ENCODE data around the gene ZNF611. TPM values are rescaled to one million over a fixed set of nuclear protein-coding genes. Genes with fewer than 3 reads are reported as not detected.
"Not testable (repeated sequence)": the region's sequence is repeated elsewhere in the genome, so short reads cannot be mapped to it uniquely, and the experiment has no call there.

ZNF611 gene
- total RNA-seq, 1 donor from 2014 or later = 5.4 TPM

- not testable (repeated sequence) for DNase-seq (ENCODE audit: low read depth in 2 of 2)
Observed at GRCh38 chr19:52681216-52681615, 53.6 kb downstream of the ZNF611 start.

- no peak for DNase-seq (ENCODE audit: low read depth in 2 of 2)
Observed at GRCh38 chr19:52679598-52679997, 55.2 kb downstream of the ZNF611 start.

- peak in 1 of 2 donors; percentile 3 for DNase-seq (ENCODE audit: low read depth in 2 of 2)
Observed at GRCh38 chr19:52675239-52675638, 59.6 kb downstream of the ZNF611 start.

GRCh38 chr19:52673014-52673413 is 61.8 kb downstream of the ZNF611 start:
- no peak for DNase-seq (ENCODE audit: low read depth in 2 of 2)

- no peak for DNase-seq (ENCODE audit: low read depth in 2 of 2)
Observed at GRCh38 chr19:52670046-52670445, 64.8 kb downstream of the ZNF611 start.

GRCh38 chr19:52669586-52669985 is 65.3 kb downstream of the ZNF611 start:
- DNase-seq (ENCODE audit: low read depth in 2 of 2) = no peak

GRCh38 chr19:52667972-52668371 is 66.9 kb downstream of the ZNF611 start:
- DNase-seq (ENCODE audit: low read depth in 2 of 2) = no peak

GRCh38 chr19:52666506-52666905 is 68.3 kb downstream of the ZNF611 start:
- DNase-seq (ENCODE audit: low read depth in 2 of 2) = no peak

- DNase-seq (ENCODE audit: low read depth in 2 of 2) = no peak
Observed at GRCh38 chr19:52665529-52665928, 69.3 kb downstream of the ZNF611 start.

- DNase-seq (ENCODE audit: low read depth in 2 of 2) = no peak
Observed at GRCh38 chr19:52665027-52665426, 69.8 kb downstream of the ZNF611 start.

- DNase-seq (ENCODE audit: low read depth in 2 of 2) = no peak
Observed at GRCh38 chr19:52664461-52664860, 70.4 kb downstream of the ZNF611 start.

GRCh38 chr19:52662631-52663030 is 72.2 kb downstream of the ZNF611 start:
- no peak for DNase-seq (ENCODE audit: low read depth in 2 of 2)

- DNase-seq (ENCODE audit: low read depth in 2 of 2) = no peak
Observed at GRCh38 chr19:52660981-52661380, 73.9 kb downstream of the ZNF611 start.

- DNase-seq (ENCODE audit: low read depth in 2 of 2) = no peak
Observed at GRCh38 chr19:52659013-52659412, 75.8 kb downstream of the ZNF611 start.

GRCh38 chr19:52658595-52658994 is 76.2 kb downstream of the ZNF611 start:
- no peak for DNase-seq (ENCODE audit: low read depth in 2 of 2)

- DNase-seq (ENCODE audit: low read depth in 2 of 2) = no peak
Observed at GRCh38 chr19:52653161-52653560, 81.7 kb downstream of the ZNF611 start.

Other genes starting within 250 kb of the ZNF611 start
- 10.3 and 11.3 TPM in 2 replicates for gene ZNF808, start 207.4 kb downstream of the ZNF611 start, total RNA-seq
- gene ZNF701, start 164.8 kb downstream of the ZNF611 start, total RNA-seq = 9.5 and 12.3 TPM in 2 replicates
- 23.9 and 30.3 TPM in 2 replicates for gene ZNF83, start 96.7 kb downstream of the ZNF611 start, total RNA-seq
- 3.3 and 3.9 TPM in 2 replicates for gene ZNF600, start 51.7 kb upstream of the ZNF611 start, total RNA-seq
- gene ZNF28, start 86.6 kb upstream of the ZNF611 start, total RNA-seq = 13.7 and 14.0 TPM in 2 replicates
- 14.8 and 17.4 TPM in 2 replicates for gene ZNF468, start 122.6 kb upstream of the ZNF611 start, total RNA-seq
- gene ZNF320, start 162.6 kb upstream of the ZNF611 start, total RNA-seq = 7.7 and 8.7 TPM in 2 replicates
- 4.3 and 4.7 TPM in 2 replicates for gene ZNF888, start 188.4 kb upstream of the ZNF611 start, total RNA-seq
- 6.9 and 8.3 TPM in 2 replicates for gene ZNF816, start 227.8 kb upstream of the ZNF611 start, total RNA-seq

All from dermis microvascular lymphatic vessel endothelial cell (primary cell).